ENCODE results near the gene CNST.

DNA sequence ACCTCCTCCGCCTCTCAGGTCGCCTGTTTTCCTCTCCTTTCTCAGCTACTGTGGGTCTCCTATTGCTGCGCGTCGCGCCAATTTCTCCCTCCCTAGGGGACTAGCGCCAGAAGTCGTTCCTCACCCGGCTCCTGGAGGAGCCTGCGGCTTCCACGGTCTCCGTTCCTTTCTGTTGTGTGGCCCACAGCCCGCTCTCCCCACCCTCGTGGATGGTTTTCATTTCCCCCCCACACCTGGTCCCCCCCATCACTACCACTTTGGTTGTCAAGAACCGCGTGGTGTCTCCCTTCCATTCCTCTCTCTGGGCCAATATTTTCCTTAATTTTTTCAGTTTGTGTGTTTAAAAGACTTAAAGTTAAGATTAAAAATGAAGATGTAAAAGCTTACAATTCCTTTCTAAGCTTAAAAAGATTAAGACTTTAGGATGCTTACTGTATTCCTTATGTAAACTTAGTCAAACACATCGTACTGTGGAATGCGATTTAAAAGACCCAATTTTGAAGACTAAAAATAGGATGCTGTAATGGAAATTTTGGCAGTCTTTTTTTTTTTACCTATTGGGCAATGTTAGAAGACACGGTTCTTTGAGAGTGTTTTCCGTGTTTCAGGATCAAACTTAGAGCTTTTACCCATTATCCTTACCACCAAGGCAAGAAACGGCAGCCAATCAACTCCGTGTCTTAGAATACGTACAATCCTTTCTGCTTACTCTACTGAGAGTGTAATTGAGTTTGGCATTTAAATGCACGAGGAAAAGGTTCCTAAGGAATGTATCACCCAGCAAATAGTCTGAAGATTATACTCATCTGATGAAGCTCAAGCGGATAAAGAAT lies 773 bp downstream of the CNST start:
- TF ChIP-seq RAD21 (IDR thresholded peaks at IDR 0.05; ENCODE audit: low read depth) (no peak), CEBPB (IDR thresholded peaks at IDR 0.05) (no peak), ZBTB7A (IDR thresholded peaks at IDR 0.05; ENCODE audit: low read depth) (no peak), YY1 (IDR thresholded peaks at IDR 0.05; ENCODE audit: low read depth) (no peak), TAF1 (IDR thresholded peaks at IDR 0.05; ENCODE audit: low read depth) (no peak), CREB1 (IDR thresholded peaks at IDR 0.05; ENCODE audit: low read depth) (no peak), EP300 (IDR thresholded peaks at IDR 0.05; ENCODE audit: borderline replicate concordance) (no peak), EGR1 (IDR thresholded peaks at IDR 0.05) (no peak), FOXM1 (IDR thresholded peaks at IDR 0.05; ENCODE audit: borderline replicate concordance, low read depth) (no peak), TEAD4 (IDR thresholded peaks at IDR 0.05) (no peak), TCF12 (IDR thresholded peaks at IDR 0.05; ENCODE audit: low read depth) (no peak)
- TF ChIP-seq, protein P1, sequence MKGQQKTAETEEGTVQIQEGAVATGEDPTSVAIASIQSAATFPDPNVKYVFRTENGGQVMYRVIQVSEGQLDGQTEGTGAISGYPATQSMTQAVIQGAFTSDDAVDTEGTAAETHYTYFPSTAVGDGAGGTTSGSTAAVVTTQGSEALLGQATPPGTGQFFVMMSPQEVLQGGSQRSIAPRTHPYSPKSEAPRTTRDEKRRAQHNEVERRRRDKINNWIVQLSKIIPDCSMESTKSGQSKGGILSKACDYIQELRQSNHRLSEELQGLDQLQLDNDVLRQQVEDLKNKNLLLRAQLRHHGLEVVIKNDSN (IDR thresholded peaks at IDR 0.05): no peak
- TF ChIP-seq, protein P2, sequence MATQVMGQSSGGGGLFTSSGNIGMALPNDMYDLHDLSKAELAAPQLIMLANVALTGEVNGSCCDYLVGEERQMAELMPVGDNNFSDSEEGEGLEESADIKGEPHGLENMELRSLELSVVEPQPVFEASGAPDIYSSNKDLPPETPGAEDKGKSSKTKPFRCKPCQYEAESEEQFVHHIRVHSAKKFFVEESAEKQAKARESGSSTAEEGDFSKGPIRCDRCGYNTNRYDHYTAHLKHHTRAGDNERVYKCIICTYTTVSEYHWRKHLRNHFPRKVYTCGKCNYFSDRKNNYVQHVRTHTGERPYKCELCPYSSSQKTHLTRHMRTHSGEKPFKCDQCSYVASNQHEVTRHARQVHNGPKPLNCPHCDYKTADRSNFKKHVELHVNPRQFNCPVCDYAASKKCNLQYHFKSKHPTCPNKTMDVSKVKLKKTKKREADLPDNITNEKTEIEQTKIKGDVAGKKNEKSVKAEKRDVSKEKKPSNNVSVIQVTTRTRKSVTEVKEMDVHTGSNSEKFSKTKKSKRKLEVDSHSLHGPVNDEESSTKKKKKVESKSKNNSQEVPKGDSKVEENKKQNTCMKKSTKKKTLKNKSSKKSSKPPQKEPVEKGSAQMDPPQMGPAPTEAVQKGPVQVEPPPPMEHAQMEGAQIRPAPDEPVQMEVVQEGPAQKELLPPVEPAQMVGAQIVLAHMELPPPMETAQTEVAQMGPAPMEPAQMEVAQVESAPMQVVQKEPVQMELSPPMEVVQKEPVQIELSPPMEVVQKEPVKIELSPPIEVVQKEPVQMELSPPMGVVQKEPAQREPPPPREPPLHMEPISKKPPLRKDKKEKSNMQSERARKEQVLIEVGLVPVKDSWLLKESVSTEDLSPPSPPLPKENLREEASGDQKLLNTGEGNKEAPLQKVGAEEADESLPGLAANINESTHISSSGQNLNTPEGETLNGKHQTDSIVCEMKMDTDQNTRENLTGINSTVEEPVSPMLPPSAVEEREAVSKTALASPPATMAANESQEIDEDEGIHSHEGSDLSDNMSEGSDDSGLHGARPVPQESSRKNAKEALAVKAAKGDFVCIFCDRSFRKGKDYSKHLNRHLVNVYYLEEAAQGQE (IDR thresholded peaks at IDR 0.05; ENCODE audit: low read depth): no peak
- TF ChIP-seq, protein P3, sequence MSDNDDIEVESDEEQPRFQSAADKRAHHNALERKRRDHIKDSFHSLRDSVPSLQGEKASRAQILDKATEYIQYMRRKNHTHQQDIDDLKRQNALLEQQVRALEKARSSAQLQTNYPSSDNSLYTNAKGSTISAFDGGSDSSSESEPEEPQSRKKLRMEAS (IDR thresholded peaks at IDR 0.05): no peak
